Hepatocyte (in vitro differentiated cells): ENCODE data around the gene SRSF11. TPM values are rescaled to one million over a fixed set of nuclear protein-coding genes. Genes with fewer than 3 reads are reported as not detected.
"Not testable (repeated sequence)": the region's sequence is repeated elsewhere in the genome, so short reads cannot be mapped to it uniquely, and the experiment has no call there.

Source experiments
- DNase-seq: peaks from one replicate; pipeline ENCODE4 v3.0.0-alpha.2; 2016; ENCODE audit warnings: low spot score
- H2AFZ ChIP-seq: fragments of 200-600 bp; sonication (generic); 2 replicates; pipeline ENCODE4 v1.6.0; 2016; ENCODE audit warnings: antibody characterized with exemption, mild to moderate bottlenecking
- H3K27ac ChIP-seq: fragments of 200-600 bp; sonication (generic); 2 replicates; pipeline ENCODE4 v1.5.1; 2016; ENCODE audit warnings: mild to moderate bottlenecking
- H3K27me3 ChIP-seq: fragments of 200-600 bp; sonication (generic); 2 replicates; pipeline ENCODE4 v1.6.1; 2016
- H3K36me3 ChIP-seq: fragments of 200-600 bp; sonication (generic); replicated peaks from 2 replicates; pipeline ENCODE4 v1.5.1; 2016; ENCODE audit warnings: low read depth; ENCODE audit not compliant: insufficient read depth
- H3K4me1 ChIP-seq: fragments of 200-600 bp; sonication (generic); 2 replicates; pipeline ENCODE4 v1.5.1; 2016; ENCODE audit warnings: mild to moderate bottlenecking, moderate library complexity; ENCODE audit not compliant: insufficient read depth
- H3K4me2 ChIP-seq: fragments of 200-600 bp; sonication (generic); 2 replicates; pipeline ENCODE4 v1.6.0; 2016
- H3K4me3 ChIP-seq: fragments of 200-600 bp; sonication (generic); 2 replicates; pipeline ENCODE4 v1.5.1; 2016; ENCODE audit warnings: mild to moderate bottlenecking
- H3K79me2 ChIP-seq: fragments of 200-600 bp; sonication (generic); 2 replicates; pipeline ENCODE4 v1.6.0; 2017; ENCODE audit warnings: mild to moderate bottlenecking
- H3K9me2 ChIP-seq: fragments of 200-600 bp; sonication (generic); replicated peaks from 2 replicates; pipeline ENCODE4 v1.6.0; 2017; ENCODE audit warnings: mild to moderate bottlenecking; ENCODE audit not compliant: insufficient read depth
- H3K9me3 ChIP-seq: fragments of 200-600 bp; sonication (generic); 2 replicates; pipeline ENCODE4 v1.5.1; 2016; ENCODE audit warnings: low read depth, mild to moderate bottlenecking
- H4K20me1 ChIP-seq: fragments of 200-600 bp; sonication (generic); 2 replicates; pipeline ENCODE4 v1.6.0; 2016; ENCODE audit warnings: mild to moderate bottlenecking; ENCODE audit not compliant: insufficient read depth, poor library complexity, severe bottlenecking
- CTCF ChIP-seq: fragments of 200-600 bp; sonication (generic); IDR thresholded peaks from 2 replicates; pipeline ENCODE4 v1.5.1; 2016; ENCODE audit warnings: antibody characterized with exemption, mild to moderate bottlenecking; ENCODE audit not compliant: poor library complexity
- EZH2 ChIP-seq: fragments of 200-600 bp; sonication (generic); IDR thresholded peaks from 2 replicates; pipeline ENCODE4 v1.6.1; 2016; ENCODE audit warnings: antibody characterized with exemption, mild to moderate bottlenecking, borderline replicate concordance
- EZH2phosphoT487 ChIP-seq: fragments of 200-600 bp; sonication (generic); IDR thresholded peaks from one replicate; pipeline ENCODE4 v1.6.1; 2018; ENCODE audit warnings: antibody characterized with exemption, mild to moderate bottlenecking, low read depth, moderate library complexity; ENCODE audit not compliant: unreplicated experiment, severe bottlenecking
- WGBS: methylation state at CpG from one replicate; pipeline ENCODE4 v1.1.6; 2016; ENCODE audit warnings: low lambda C conversion rate; ENCODE audit errors: missing lambda C conversion rate; 5-methylcytosine and 5-hydroxymethylcytosine counted together
- polyA plus RNA-seq: library from polyadenylated mRNA; unstranded; fragments of >200 nt; fragmentation: Nextera tagmentation; extraction: Ambion mirVana; gene quantifications from 2 replicates; pipeline ENCODE4 v1.2.1, GENCODE V29; 2016
- total RNA-seq: library from RNA; depleted of rRNA; stranded (reverse); fragments of >200 nt; gene quantifications from 2 replicates; pipeline ENCODE4 v1.2.3, GENCODE V29; 2014

The SRSF11 gene
- total and polyA plus RNA-seq, 2 experiments from 2014 or later = 161 to 185 TPM

GRCh38 chr1:70205434-70206118 is 15.6 kb upstream of the SRSF11 start, which contains the start of gene LRRC40:
LRRC40 (minus strand) TSS chr1:70205579; CDS start chr1:70205540, 39 bp downstream.
- Histone ChIP-seq H3K79me2 (peaks cover 92% of the 10 kb centered on the region), H3K27me3 (no peaks in the 10 kb centered on the region), H3K9me2 (no peaks in the 10 kb centered on the region), H2AFZ (peak within 1 kb of the TSS; percentile 94), H4K20me1 (peaks cover 4% of the 10 kb centered on the region), H3K4me2 (peak within 1 kb of the TSS; percentile 92), H3K9me3 (no peaks in the 10 kb centered on the region), H3K4me1 (peaks cover 9% of the 10 kb centered on the region), H3K4me3 (peak within 1 kb of the TSS; percentile 83), H3K36me3 (no peaks in the 10 kb centered on the region), H3K27ac (peak within 1 kb of the TSS; percentile 99)
- DNase-seq = peak; percentile 98
- peak; percentile 9 for TF ChIP-seq CTCF
- no peak for TF ChIP-seq EZH2
- 1% methylated on average over 45 of the region's 47 CpGs for WGBS

GRCh38 chr1:70206833-70207232 is 14.3 kb upstream of the SRSF11 start:
- not testable (repeated sequence) for H2AFZ ChIP-seq, H3K4me1 ChIP-seq, H3K9me2 ChIP-seq, H4K20me1 ChIP-seq, H3K9me3 ChIP-seq, H3K36me3 ChIP-seq, H3K27me3 ChIP-seq, DNase-seq
- H3K79me2 ChIP-seq = peaks cover 92% of the 10 kb centered on the region
- H3K4me2 ChIP-seq = peak overlapping the region; percentile 92
- H3K4me3 ChIP-seq = peak overlapping the region; percentile 83
- 84% methylated on average over 17 of the region's 17 CpGs for WGBS
- peak overlapping the region; percentile 99 for H3K27ac ChIP-seq

- DNase-seq = no peak
- Histone ChIP-seq H3K4me1 (peaks cover 9% of the 10 kb centered on the region), H3K79me2 (peaks cover 92% of the 10 kb centered on the region), H4K20me1 (peaks cover 8% of the 10 kb centered on the region), H3K27me3 (no peaks in the 10 kb centered on the region), H3K9me2 (no peaks in the 10 kb centered on the region), H3K4me2 (peak overlapping the region; percentile 92), H2AFZ (no peak overlapping the region), H3K4me3 (no peak overlapping the region), H3K27ac (peak overlapping the region; percentile 99), H3K36me3 (no peaks in the 10 kb centered on the region), H3K9me3 (no peaks in the 10 kb centered on the region)
- no peak for TF ChIP-seq CTCF
- TF ChIP-seq EZH2phosphoT487 = no peak
- TF ChIP-seq EZH2 = no peak
- 83% methylated on average over 4 of the region's 4 CpGs for WGBS
These were observed 13.7 kb upstream of the SRSF11 start for GRCh38 chr1:70207492-70207891.

GRCh38 chr1:70208292-70208691 is 12.9 kb upstream of the SRSF11 start:
- Histone ChIP-seq H3K36me3 (no peaks in the 10 kb centered on the region), H3K79me2 (peaks cover 92% of the 10 kb centered on the region), H2AFZ (no peak overlapping the region), H3K27me3 (no peaks in the 10 kb centered on the region), H3K27ac (no peak overlapping the region), H4K20me1 (peaks cover 12% of the 10 kb centered on the region), H3K4me2 (no peak overlapping the region), H3K9me2 (no peaks in the 10 kb centered on the region), H3K4me3 (no peak overlapping the region), H3K4me1 (peaks cover 9% of the 10 kb centered on the region), H3K9me3 (no peaks in the 10 kb centered on the region)
- TF ChIP-seq CTCF (no peak), EZH2phosphoT487 (no peak), EZH2 (no peak)
- WGBS = over 99% methylated on average over 7 of the region's 7 CpGs
- no peak for DNase-seq
